ENCODE measurements around the gene PGBD5.

The PGBD5 gene

DNA sequence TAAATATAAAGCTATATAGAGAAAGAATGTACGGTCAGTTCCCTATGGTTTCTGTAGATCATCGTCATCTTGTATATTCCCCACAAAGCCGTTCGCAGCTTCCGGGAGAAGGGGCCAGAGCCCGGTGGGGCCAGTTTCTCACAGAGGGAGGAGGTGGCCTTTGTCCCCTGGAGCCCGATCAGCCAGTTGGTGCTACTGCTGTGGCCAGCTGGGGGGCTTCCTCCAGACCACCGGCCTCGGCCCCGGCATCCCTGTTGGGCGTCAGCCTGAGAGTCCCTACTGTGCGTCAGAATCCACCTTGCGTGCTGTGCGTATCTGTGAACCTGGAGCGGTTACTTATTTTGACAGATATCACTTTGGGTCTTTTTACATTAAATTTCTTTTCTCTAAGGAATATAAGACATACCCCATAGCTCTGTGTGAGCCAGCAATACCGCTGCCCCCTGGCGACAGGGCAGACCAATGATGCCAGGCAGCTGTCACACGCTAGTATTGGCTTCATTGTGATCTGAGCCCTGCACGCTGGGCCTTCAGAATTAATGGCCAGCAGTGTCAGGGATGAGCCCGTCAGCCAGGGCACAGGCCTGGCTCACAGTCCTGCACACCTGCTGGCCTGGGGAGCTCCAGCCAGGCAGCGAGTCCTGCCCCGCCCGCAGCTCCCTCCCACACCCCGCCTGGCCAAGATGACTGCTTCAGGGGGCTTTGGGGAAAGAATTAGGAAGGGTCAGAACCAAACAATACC lies 145.9 kb downstream of the PGBD5 start:
- TF ChIP-seq, protein P1, sequence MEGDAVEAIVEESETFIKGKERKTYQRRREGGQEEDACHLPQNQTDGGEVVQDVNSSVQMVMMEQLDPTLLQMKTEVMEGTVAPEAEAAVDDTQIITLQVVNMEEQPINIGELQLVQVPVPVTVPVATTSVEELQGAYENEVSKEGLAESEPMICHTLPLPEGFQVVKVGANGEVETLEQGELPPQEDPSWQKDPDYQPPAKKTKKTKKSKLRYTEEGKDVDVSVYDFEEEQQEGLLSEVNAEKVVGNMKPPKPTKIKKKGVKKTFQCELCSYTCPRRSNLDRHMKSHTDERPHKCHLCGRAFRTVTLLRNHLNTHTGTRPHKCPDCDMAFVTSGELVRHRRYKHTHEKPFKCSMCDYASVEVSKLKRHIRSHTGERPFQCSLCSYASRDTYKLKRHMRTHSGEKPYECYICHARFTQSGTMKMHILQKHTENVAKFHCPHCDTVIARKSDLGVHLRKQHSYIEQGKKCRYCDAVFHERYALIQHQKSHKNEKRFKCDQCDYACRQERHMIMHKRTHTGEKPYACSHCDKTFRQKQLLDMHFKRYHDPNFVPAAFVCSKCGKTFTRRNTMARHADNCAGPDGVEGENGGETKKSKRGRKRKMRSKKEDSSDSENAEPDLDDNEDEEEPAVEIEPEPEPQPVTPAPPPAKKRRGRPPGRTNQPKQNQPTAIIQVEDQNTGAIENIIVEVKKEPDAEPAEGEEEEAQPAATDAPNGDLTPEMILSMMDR (IDR thresholded peaks at IDR 0.05; ENCODE audit: low read depth, low read length): no peak
- H3K4me3 ChIP-seq (ENCODE audit: low read depth, low read length): no peak overlapping the region

DNA sequence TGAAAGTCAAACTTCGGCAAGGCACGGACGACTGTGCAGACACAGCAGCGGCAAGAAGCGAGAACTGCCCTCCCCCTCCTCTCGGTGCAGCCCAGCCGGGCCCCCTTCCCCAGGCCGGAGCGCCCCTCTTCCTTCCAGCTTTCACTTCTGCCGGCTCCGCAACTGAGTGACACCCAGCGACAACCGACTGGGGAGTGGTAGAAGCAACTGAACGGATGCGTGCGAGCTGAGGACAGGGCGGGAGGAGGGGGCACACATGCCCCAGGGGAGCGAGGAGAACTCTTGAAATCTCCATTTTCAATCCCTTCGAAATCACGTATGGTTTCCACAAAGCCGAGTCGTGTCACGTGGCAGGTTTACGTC lies 146.6 kb downstream of the PGBD5 start:
- TF ChIP-seq, protein P1 (IDR thresholded peaks at IDR 0.05; ENCODE audit: low read depth, low read length): no peak

DNA sequence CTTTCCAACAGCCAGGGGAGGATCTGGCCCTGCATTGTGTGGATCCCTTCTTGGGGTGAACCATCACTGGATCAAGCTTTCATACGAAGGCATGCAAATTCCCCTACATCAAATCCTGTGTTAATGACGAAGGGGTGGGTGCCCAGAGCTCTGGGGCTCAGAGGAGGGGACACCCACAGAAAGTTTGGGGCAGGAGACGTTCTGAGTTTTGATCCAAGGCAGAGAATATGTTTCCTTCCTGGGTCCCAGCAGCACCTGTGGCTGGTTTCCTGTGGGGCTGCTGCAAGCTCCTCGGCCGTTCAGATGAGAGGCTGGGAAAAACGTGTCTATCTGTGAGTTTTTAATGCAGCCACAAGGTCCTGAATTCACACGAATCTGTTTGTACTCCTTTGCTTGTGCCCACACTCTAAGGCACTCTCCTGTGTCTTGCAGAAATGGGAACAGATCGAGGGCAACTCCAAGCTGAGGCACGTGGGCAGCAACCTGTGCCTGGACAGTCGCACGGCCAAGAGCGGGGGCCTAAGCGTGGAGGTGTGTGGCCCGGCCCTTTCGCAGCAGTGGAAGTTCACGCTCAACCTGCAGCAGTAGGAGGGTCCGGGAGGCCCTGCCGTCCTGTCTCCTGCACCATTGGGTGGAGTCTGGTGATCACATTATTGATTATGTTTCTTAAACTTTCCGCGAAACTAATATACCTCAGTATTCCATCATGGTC lies 147.1 kb downstream of the PGBD5 start:
- H3K4me3 ChIP-seq (ENCODE audit: low read depth, low read length): no peak overlapping the region
- TF ChIP-seq, protein P1 (IDR thresholded peaks at IDR 0.05; ENCODE audit: low read depth, low read length): no peak

More for the DNA sequence above, 146.6 kb downstream of the PGBD5 start:
- no peak overlapping the region for H3K4me3 ChIP-seq (ENCODE audit: low read depth, low read length)

DNA sequence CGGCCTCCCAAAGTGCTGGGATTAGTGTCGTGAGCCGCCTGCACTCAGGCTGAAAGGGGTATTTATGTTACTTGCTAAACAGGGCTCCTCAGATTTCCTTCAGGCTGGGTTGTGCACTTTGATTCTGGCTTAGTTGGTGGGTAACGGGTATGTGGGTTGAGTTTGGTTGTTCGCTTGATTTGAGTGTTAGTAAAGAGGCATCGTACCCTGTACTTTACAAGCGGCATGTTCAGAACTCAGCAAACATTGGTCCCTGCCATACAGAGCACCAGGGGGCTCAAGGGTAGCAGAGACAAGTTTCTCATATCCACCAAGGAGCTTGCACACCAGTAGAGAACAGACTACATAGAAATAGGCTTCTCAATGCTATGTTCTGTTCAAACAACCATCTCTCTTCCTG lies 147.8 kb downstream of the PGBD5 start:
- TF ChIP-seq, protein P1 (IDR thresholded peaks at IDR 0.05; ENCODE audit: low read depth, low read length): no peak

DNA sequence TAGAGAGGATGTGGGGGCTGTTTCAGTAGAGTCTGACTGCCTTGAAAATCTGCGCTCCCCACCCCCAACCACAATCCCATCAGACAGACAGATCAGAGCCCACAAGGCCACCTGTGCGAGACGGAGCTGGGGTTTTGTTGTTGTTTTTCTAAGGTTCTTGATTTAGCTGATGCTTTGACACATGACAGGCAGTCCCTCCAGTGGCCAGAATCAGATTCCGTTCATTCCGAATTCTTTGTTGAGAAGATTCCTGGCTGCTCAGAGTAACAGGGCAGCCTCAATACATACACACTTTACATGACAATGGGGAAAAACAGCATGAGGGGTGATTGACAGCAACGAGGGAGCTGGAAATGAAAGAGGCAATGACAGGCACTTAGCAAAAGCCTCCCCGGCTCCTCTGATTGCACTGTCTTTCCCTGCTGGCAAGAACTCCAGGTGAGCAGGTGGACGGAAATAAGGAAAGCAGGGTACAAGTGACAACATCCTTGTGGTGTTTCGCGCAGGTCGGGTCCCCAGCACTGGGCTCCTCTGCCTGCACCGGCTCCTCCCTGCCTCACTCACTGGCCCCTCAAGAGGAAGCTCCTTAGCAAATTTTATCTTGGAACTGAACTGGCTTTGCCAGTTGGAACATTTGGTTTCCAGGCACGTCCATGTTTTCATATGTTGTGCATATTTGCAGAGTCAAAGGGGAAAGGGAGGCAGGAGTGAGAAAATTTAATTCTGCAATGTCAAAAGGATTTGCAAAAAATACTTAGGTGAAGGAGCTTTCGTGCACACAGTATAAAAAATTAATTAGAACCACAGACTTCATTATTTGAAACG lies 148.7 kb downstream of the PGBD5 start:
- H3K4me3 ChIP-seq (ENCODE audit: low read depth, low read length): no peak overlapping the region
- TF ChIP-seq, protein P1 (IDR thresholded peaks at IDR 0.05; ENCODE audit: low read depth, low read length): no peak

More for the DNA sequence above, 147.8 kb downstream of the PGBD5 start:
- H3K4me3 ChIP-seq (ENCODE audit: low read depth, low read length): no peak overlapping the region

DNA sequence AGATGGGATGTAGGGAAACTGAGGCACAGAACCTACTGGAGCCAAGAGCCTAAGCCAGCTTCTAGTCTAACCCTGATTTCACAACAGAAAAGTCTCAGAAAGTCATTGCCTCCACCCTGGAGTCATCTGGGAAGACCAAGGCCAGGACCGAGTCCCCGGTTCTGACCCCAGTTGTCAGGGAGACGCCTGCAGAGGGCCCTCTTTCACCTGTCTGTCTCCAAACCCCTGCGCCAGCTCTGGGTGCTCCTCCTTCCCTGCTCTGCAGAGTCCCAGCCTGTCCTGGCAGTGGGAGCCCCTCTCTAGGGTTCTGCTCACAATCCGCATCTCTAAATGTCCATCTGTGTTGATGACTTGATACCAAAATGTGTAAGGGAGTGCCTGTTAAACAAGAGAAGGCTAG lies 149.7 kb downstream of the PGBD5 start:
- TF ChIP-seq, protein P1 (IDR thresholded peaks at IDR 0.05; ENCODE audit: low read depth, low read length): no peak

More for the DNA sequence above, 149.7 kb downstream of the PGBD5 start:
- no peak overlapping the region for H3K4me3 ChIP-seq (ENCODE audit: low read depth, low read length)

Measured in WI38 (cell line).